Measurements from ENCODE around the gene ATOX1.

ATOX1 gene

DNA sequence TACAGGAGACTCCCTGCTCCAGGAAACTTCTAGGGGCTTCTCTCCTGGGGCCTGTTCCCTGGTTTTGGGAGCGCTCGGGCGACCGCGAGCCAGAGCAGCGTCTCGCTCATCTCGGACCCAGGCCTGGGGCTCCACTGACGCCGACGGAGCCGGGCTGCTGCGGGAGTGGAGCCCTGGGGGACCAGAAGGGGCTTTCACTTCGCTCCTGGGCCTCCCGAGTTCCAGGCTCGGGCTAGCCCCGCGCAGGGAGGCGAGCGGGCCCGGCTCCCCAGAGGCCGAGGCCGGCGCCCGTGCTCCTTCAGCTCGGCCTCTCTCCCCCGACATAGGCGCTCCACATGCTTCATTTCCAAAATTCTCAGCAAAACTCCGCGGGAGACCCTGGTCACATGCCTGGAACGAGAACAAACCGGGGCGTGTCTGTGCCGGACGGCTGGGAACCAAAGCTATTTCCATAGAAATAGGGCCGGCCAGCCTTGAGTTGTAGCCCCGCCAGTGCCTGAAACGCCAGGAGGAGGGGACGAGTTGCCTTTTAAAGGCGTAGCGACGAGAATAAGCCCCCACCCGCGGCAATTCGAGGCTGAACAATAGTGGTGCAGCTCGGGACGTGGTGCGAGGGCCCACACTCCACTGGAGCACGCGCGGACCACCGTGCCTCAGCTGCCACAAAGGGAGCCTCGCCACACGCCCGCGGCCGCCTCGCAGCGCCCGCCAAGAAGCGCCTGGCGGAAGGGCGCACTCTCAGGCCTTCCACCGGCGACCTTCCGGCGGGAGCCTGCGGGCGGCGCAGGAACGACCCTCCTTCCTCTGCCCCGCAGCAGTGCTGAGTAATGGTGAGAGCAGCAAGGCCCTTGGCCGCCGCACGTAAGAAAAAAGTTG, 12.2 kb upstream of the ATOX1 start:
- TF ChIP-seq, protein P1, sequence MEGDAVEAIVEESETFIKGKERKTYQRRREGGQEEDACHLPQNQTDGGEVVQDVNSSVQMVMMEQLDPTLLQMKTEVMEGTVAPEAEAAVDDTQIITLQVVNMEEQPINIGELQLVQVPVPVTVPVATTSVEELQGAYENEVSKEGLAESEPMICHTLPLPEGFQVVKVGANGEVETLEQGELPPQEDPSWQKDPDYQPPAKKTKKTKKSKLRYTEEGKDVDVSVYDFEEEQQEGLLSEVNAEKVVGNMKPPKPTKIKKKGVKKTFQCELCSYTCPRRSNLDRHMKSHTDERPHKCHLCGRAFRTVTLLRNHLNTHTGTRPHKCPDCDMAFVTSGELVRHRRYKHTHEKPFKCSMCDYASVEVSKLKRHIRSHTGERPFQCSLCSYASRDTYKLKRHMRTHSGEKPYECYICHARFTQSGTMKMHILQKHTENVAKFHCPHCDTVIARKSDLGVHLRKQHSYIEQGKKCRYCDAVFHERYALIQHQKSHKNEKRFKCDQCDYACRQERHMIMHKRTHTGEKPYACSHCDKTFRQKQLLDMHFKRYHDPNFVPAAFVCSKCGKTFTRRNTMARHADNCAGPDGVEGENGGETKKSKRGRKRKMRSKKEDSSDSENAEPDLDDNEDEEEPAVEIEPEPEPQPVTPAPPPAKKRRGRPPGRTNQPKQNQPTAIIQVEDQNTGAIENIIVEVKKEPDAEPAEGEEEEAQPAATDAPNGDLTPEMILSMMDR (IDR thresholded peaks at IDR 0.05; ENCODE audit: insufficient read depth, low read depth, low read length, missing control alignments) = peak; percentile 24
- peak overlapping the region; percentile 84 for H3K4me3 ChIP-seq (ENCODE audit: low read depth, low read length)
- DNase-seq (ENCODE audit: low read depth) = peak; percentile 91

GRCh38 chr5:151766975-151767374, 8.5 kb upstream of the ATOX1 start:
- DNase-seq (ENCODE audit: low read depth) = no peak
- TF ChIP-seq, protein P1 (IDR thresholded peaks at IDR 0.05; ENCODE audit: insufficient read depth, low read depth, low read length, missing control alignments) = no peak
- no peak overlapping the region for H3K4me3 ChIP-seq (ENCODE audit: low read depth, low read length)

- no peak for DNase-seq (ENCODE audit: low read depth)
- no peak overlapping the region for H3K4me3 ChIP-seq (ENCODE audit: low read depth, low read length)
- TF ChIP-seq, protein P1 (IDR thresholded peaks at IDR 0.05; ENCODE audit: insufficient read depth, low read depth, low read length, missing control alignments) = no peak
These were observed 6.4 kb upstream of the ATOX1 start for GRCh38 chr5:151764801-151765200.

GRCh38 chr5:151758141-151758429, 346 bp downstream of the ATOX1 start:
- H3K4me3 ChIP-seq (ENCODE audit: low read depth, low read length) = peak overlapping the region; percentile 70
- TF ChIP-seq, protein P1 (IDR thresholded peaks at IDR 0.05; ENCODE audit: insufficient read depth, low read depth, low read length, missing control alignments) = no peak
- DNase-seq (ENCODE audit: low read depth) = no peak

- DNase-seq (ENCODE audit: low read depth) = peak; percentile 36
- TF ChIP-seq, protein P1 (IDR thresholded peaks at IDR 0.05; ENCODE audit: insufficient read depth, low read depth, low read length, missing control alignments) = no peak
These were observed 944 bp downstream of the ATOX1 start for GRCh38 chr5:151757233-151758140.

GRCh38 chr5:151755383-151755782, 3.0 kb downstream of the ATOX1 start:
- H3K4me3 ChIP-seq (ENCODE audit: low read depth, low read length) = no peak overlapping the region
- TF ChIP-seq, protein P1 (IDR thresholded peaks at IDR 0.05; ENCODE audit: insufficient read depth, low read depth, low read length, missing control alignments) = no peak
- peak; percentile 38 for DNase-seq (ENCODE audit: low read depth)

More at GRCh38 chr5:151757233-151758140, 944 bp downstream of the ATOX1 start:
- H3K4me3 ChIP-seq (ENCODE audit: low read depth, low read length) = peak overlapping the region; percentile 70

All from GM12865 (cell line).